ENCODE data around the gene MGAT4A.

MGAT4A gene

GRCh38 chr2:98692090-98693054 is 38.6 kb downstream of the MGAT4A start:
- H3K27me3 ChIP-seq (replicated peaks; ENCODE audit: control insufficient read depth, insufficient read depth, low read length) = no peaks in the 10 kb centered on the region
- no peak for TF ChIP-seq CTCF (IDR thresholded peaks at IDR 0.05; ENCODE audit: insufficient read depth, low read length, poor library complexity, severe bottlenecking)
- H3K4me3 ChIP-seq (replicated peaks; ENCODE audit: low read depth, low read length) = no peak overlapping the region
- DNase-seq (ENCODE audit: extremely low read depth, insufficient read length) = no peak
- H3K36me3 ChIP-seq (ENCODE audit: control insufficient read depth, insufficient read depth, low read length) = no peaks in the 10 kb centered on the region

- TF ChIP-seq CTCF (IDR thresholded peaks at IDR 0.05; ENCODE audit: insufficient read depth, low read length, poor library complexity, severe bottlenecking) = no peak
These were observed 39.6 kb downstream of the MGAT4A start for GRCh38 chr2:98691303-98691702.

DNA sequence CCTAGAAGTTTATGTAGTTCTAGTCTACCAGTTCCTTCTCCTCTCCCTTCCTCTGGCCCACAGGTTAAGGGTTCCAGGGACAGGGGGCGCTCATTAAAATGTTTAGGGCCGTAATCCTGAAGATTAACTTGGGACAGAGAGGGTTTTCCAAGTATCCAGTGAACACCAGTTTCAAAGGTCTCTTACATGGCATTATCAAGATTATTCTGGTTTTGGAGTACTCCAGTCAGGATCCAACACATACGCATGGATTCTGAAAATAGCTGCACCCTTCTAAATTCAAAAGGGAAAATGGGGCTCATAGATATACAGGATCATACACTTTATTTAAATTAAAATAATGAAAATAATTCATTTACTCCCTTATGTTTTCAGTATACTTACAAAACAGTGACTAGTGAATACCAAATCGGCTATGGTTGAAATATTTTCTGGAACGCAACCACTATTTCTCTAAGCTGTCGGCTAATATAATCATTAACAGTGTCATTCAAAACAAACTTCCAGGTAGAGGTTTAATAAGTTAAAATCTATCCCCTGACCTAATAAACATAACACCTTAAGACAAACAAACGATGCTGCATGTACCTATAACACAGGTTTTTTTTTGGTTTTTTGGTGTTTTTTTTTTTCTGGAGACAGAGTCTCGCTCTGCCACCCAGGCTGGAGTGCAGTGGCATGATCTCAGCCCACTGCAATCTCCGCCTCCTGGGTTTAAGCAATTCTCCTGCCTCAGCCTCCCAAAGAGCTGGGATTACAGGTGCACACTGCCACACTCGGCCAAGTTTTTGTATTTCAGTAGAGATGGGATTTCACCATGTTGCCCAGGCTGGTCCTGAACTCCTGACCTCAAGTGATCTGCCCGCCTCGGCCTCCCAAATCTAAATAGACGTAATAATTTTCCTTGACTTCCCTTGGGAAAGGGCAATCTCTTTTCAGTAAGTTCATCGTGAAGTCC is 44.7 kb downstream of the MGAT4A start:
- no peak for TF ChIP-seq CTCF (IDR thresholded peaks at IDR 0.05; ENCODE audit: insufficient read depth, low read length, poor library complexity, severe bottlenecking)
- no peaks in the 10 kb centered on the region for H3K36me3 ChIP-seq (ENCODE audit: control insufficient read depth, insufficient read depth, low read length)
- no peak for DNase-seq (ENCODE audit: extremely low read depth, insufficient read length)
- no peaks in the 10 kb centered on the region for H3K27me3 ChIP-seq (replicated peaks; ENCODE audit: control insufficient read depth, insufficient read depth, low read length)
- no peak overlapping the region for H3K4me3 ChIP-seq (replicated peaks; ENCODE audit: low read depth, low read length)

More at GRCh38 chr2:98691303-98691702, 39.6 kb downstream of the MGAT4A start:
- Histone ChIP-seq H3K27me3 (replicated peaks; ENCODE audit: control insufficient read depth, insufficient read depth, low read length) (no peaks in the 10 kb centered on the region), H3K36me3 (ENCODE audit: control insufficient read depth, insufficient read depth, low read length) (no peaks in the 10 kb centered on the region), H3K4me3 (replicated peaks; ENCODE audit: low read depth, low read length) (no peak overlapping the region)
- DNase-seq (ENCODE audit: extremely low read depth, insufficient read length) = no peak

DNA sequence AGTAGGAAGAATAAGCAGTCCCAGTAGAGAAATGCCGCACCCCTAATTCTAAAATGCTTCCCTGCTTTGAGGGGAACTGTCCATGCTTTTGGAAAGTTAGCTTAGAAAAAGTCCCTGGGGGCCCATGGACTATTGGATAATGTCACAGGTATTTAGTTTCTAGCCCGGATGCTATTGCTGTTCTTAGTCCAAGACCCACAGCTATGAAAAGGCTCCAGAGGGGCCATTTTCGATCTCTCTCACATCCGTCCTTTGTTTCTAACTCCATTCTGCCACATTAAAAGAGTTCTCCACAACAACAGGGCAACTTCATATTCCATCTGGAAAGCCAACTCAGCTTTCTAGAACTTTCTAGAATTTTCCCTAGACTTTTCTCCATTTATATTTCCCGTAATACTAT is 47.2 kb downstream of the MGAT4A start:
- TF ChIP-seq CTCF (IDR thresholded peaks at IDR 0.05; ENCODE audit: insufficient read depth, low read length, poor library complexity, severe bottlenecking) = no peak
- Histone ChIP-seq H3K36me3 (ENCODE audit: control insufficient read depth, insufficient read depth, low read length) (no peaks in the 10 kb centered on the region), H3K4me3 (replicated peaks; ENCODE audit: low read depth, low read length) (no peak overlapping the region), H3K27me3 (replicated peaks; ENCODE audit: control insufficient read depth, insufficient read depth, low read length) (no peaks in the 10 kb centered on the region)
- DNase-seq (ENCODE audit: extremely low read depth, insufficient read length) = no peak

- Histone ChIP-seq H3K27me3 (replicated peaks; ENCODE audit: control insufficient read depth, insufficient read depth, low read length) (no peaks in the 10 kb centered on the region), H3K4me3 (replicated peaks; ENCODE audit: low read depth, low read length) (no peak overlapping the region), H3K36me3 (ENCODE audit: control insufficient read depth, insufficient read depth, low read length) (no peaks in the 10 kb centered on the region)
- TF ChIP-seq CTCF (IDR thresholded peaks at IDR 0.05; ENCODE audit: insufficient read depth, low read length, poor library complexity, severe bottlenecking) = no peak
- no peak for DNase-seq (ENCODE audit: extremely low read depth, insufficient read length)
These were observed 54.2 kb downstream of the MGAT4A start for GRCh38 chr2:98676742-98677141.
